ENCODE measurements around the gene TSPAN9. TPM values are rescaled to one million over a fixed set of nuclear protein-coding genes. Genes with fewer than 3 reads are reported as not detected.

Gene TSPAN9
- polyA plus RNA-seq, 1 donor from 2014 or later, result not detected

DNA sequence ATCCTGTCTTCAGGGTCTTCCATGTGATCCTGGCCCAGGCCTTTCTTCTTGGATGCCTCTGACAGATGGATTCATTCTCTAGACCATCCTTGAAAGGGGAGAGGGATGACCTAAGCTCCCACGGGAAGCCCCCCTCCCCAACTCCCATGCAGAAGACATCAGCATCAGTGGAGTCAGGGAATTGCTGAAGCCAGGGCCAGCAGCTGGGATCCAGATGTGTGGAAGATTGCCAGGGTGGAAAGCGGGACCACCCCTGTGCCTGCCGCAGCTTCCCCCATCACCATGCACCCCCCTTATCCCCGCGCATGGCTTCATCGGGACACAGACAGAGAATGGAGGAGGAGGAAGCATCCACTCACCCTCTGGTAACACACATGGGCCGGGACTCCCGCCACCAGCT, 230.2 kb downstream of the TSPAN9 start:
- H3K36me3 Mint-ChIP-seq, result no peaks in the 10 kb centered on the region
- H3K9me3 Mint-ChIP-seq, result no peaks in the 10 kb centered on the region
- no peak overlapping the region for H3K4me3 Mint-ChIP-seq
- H3K27me3 Mint-ChIP-seq, result peaks cover 5% of the 10 kb centered on the region
- H3K4me1 Mint-ChIP-seq, result no peaks in the 10 kb centered on the region
- H3K27ac Mint-ChIP-seq, result peak overlapping the region in 1 of 3 donors; percentile 18

DNA sequence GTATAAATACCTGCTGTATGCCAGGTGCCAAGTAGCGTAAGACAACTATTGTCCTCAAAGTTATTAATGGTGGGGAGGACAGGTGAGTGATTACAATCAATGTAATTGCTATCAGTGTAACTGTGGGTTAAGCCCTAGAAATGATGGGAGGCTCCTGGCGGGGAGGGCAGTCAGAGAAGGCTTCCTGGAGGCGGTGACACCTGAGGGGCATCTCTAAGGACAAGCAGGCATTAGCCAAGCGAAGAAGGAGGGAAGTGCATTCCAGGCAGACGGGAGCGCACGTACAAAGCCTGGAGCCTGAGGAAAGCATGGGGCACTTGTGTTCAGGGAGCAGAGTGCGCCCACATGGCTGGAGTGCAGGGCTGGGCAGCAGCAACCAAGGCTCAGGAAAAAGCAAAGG, 230.9 kb downstream of the TSPAN9 start:
- H3K9me3 Mint-ChIP-seq, result no peaks in the 10 kb centered on the region
- H3K27me3 Mint-ChIP-seq, result peaks cover 5% of the 10 kb centered on the region
- no peaks in the 10 kb centered on the region for H3K36me3 Mint-ChIP-seq
- H3K4me3 Mint-ChIP-seq, result no peak overlapping the region
- no peaks in the 10 kb centered on the region for H3K4me1 Mint-ChIP-seq
- H3K27ac Mint-ChIP-seq, result peak overlapping the region in 1 of 3 donors; percentile 18

GRCh38 chr12:3308609-3309008, 231.4 kb downstream of the TSPAN9 start:
- no peak overlapping the region for H3K4me3 Mint-ChIP-seq
- no peak overlapping the region for H3K27ac Mint-ChIP-seq
- no peaks in the 10 kb centered on the region for H3K4me1 Mint-ChIP-seq
- no peaks in the 10 kb centered on the region for H3K9me3 Mint-ChIP-seq
- H3K27me3 Mint-ChIP-seq, result peaks cover 5% of the 10 kb centered on the region
- H3K36me3 Mint-ChIP-seq, result no peaks in the 10 kb centered on the region

DNA sequence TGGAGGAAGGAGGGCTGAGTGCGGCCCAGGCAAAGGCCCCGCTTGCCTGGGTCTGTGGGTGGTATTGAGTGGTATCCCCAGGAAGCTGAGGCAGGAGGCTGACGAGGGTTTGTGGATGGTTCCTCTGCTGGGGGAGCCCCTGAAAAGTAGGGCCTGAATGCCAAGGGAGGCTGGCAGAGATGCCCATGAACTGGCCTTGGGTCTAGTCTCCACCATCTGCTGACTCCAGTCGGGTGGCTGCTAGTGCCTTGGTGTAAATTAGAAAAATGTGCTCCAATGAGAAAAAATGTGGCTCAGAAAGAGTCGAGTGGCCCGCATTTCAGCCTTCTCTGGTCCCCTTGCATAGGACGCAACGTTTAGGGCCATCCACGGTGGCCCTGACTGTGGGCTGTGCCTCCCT, 232.6 kb downstream of the TSPAN9 start:
- Mint-ChIP-seq H3K27ac (no peak overlapping the region), H3K4me3 (no peak overlapping the region), H3K4me1 (no peaks in the 10 kb centered on the region), H3K36me3 (no peaks in the 10 kb centered on the region), H3K9me3 (no peaks in the 10 kb centered on the region), H3K27me3 (no peaks in the 10 kb centered on the region)

- H3K4me3 Mint-ChIP-seq, result no peak overlapping the region
- no peaks in the 10 kb centered on the region for H3K4me1 Mint-ChIP-seq
- H3K27me3 Mint-ChIP-seq, result peaks cover 3% of the 10 kb centered on the region
- no peaks in the 10 kb centered on the region for H3K36me3 Mint-ChIP-seq
- H3K27ac Mint-ChIP-seq, result no peak overlapping the region
- no peaks in the 10 kb centered on the region for H3K9me3 Mint-ChIP-seq
Measured at GRCh38 chr12:3310271-3311026, 233.3 kb downstream of the TSPAN9 start.

DNA sequence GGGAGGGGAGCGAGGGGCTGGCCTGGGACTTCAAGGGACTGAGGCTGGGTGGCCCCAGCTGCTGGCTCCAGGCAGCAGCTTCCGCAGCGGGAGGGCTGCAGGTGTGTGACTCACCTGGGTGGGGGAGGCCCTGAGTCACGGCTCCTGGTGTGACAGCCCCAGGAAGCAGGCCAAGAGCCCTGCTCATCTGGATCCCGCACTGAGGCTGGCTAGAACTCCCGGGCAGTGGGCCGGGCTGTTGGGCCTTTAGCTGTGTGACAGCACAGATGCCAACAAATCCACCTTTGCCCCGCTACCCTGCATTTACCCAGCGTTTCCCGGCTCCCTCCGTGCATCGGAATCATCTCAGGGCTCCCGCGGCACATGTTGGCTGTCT, 233.8 kb downstream of the TSPAN9 start:
- Mint-ChIP-seq H3K27me3 (peaks cover 5% of the 10 kb centered on the region), H3K4me3 (no peak overlapping the region), H3K4me1 (no peaks in the 10 kb centered on the region), H3K27ac (no peak overlapping the region), H3K36me3 (no peaks in the 10 kb centered on the region), H3K9me3 (no peaks in the 10 kb centered on the region)

DNA sequence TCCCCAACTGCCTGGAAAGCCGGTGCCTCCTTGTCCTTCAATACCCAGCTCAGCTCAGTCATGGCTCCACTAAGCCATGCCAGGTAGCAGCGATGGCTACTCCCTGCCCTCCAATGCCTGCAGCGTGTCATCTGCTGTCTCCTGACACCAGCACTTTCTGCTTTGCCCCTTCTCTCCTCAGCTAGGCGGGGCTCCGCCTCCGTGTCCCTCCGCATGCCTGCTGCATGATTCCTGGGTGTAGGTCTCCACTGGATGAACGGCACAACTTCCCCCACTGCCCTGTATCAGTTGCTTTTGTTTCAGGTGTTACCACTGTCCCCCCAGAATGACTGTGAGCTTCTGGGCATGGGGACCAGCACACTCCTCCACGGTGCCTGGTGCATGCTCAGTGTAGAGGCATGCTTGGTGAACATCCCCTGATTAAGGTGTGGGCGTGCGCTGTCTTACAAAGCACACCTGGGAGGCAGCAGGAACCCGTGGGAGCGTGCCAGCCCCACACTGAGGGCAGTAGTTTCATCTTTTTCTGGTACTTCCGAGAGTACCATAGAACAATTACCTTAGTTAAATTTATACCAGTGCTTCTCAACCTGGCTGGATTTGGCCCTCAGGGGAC, 234.4 kb downstream of the TSPAN9 start:
- Mint-ChIP-seq H3K27me3 (peaks cover 5% of the 10 kb centered on the region), H3K4me3 (no peak overlapping the region), H3K4me1 (no peaks in the 10 kb centered on the region), H3K27ac (no peak overlapping the region), H3K9me3 (no peaks in the 10 kb centered on the region), H3K36me3 (no peaks in the 10 kb centered on the region)

DNA sequence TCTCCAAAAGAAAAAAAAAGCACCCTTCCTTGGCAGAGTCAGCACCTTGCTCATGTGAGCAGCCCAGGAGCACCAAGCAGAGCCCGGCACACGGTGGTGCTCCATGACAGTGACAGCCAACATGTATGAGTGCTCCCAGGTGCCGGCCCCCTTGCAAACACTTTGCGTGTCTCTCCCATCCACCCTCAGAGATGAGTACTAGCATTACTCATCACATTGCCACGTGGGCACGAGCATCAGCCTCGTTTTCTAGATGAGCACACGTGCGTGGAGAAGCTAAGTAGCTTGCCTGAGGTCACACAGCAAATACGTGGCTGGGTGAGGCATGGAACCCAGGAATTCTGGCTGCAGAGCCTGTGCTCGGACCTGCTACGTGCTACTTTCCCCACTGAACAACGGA, 235.9 kb downstream of the TSPAN9 start:
- H3K27ac Mint-ChIP-seq, result no peak overlapping the region
- no peaks in the 10 kb centered on the region for H3K9me3 Mint-ChIP-seq
- no peaks in the 10 kb centered on the region for H3K4me1 Mint-ChIP-seq
- H3K4me3 Mint-ChIP-seq, result no peak overlapping the region
- H3K27me3 Mint-ChIP-seq, result peaks cover 5% of the 10 kb centered on the region
- H3K36me3 Mint-ChIP-seq, result no peaks in the 10 kb centered on the region

DNA sequence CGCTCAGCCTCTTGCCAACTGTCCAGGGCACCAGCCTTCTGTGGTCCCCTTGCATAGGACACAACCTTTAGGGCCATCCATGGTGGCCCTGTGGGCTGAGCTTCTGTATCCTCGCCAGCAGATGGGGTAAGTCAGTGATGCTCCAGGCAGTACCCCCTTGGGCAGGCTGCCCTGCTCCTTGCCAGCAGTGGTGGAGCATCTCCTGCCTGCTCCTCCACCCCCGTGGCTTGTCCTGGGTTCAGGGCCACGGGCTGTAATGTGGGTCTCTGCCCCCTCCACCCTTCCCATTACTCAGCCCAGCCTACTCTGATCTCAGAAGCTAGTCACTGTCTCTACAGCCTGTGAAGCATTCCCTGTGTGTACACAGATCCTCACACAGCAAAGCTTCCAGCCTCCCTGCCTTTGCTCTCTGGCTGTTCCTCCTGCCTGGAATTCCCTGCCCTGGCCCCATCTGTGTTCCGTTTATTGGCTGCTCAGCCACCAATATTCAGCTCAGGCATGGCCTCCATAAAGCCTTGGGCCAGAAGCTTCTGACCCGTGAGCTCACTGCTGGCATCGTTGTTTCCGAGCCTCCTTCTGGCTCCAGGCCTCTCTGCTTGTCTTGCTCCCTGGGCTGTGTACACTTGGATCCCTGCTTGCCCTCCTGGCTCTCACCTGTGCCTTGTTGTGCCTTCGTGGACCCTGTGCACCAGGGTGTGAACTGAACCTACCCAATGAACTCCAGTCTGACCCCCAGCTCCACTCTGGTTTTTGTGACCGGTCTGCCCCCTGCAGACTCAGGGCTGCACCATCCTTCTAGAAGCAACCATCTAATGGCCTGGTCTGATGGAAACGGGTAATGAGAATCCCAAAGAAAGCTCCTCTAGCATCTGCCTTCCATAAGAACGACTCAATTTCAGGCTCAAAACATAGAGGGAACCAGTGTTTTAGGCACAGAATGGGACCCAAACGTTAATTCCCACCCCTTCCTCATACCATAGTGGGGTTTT, 236.8 kb downstream of the TSPAN9 start:
- H3K27me3 Mint-ChIP-seq, result peaks cover 5% of the 10 kb centered on the region

DNA sequence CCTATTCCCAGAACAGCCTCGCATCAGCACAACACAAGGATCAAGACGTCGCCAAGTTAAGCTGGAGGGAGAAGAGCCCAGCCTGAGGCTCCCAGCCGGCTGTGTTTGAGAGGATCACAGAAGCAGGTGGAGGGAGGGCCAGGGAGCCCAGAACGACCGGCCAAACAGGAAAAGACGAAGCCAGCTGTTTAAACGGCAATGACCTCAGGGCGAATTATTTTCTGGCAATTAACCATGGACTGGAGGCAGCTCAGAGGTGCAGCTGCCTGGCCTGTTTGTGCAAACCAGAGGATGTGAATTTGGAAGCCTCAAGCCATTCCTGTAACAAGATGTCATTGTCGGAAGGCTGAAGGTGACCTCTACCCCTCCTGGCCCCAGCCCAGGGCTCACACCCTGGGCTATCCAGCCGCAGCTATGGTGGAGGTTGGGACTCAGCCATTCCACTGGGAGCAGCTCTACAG, 238.1 kb downstream of the TSPAN9 start:
- H3K27ac Mint-ChIP-seq, result no peak overlapping the region
- H3K9me3 Mint-ChIP-seq, result no peaks in the 10 kb centered on the region
- no peaks in the 10 kb centered on the region for H3K4me1 Mint-ChIP-seq
- H3K27me3 Mint-ChIP-seq, result peaks cover 5% of the 10 kb centered on the region
- H3K36me3 Mint-ChIP-seq, result no peaks in the 10 kb centered on the region
- H3K4me3 Mint-ChIP-seq, result no peak overlapping the region

More for the DNA sequence above, 236.8 kb downstream of the TSPAN9 start:
- no peaks in the 10 kb centered on the region for H3K9me3 Mint-ChIP-seq
- H3K4me1 Mint-ChIP-seq, result no peaks in the 10 kb centered on the region
- no peaks in the 10 kb centered on the region for H3K36me3 Mint-ChIP-seq
- no peak overlapping the region for H3K4me3 Mint-ChIP-seq
- peak overlapping the region in 1 of 3 donors; percentile 84 for H3K27ac Mint-ChIP-seq

DNA sequence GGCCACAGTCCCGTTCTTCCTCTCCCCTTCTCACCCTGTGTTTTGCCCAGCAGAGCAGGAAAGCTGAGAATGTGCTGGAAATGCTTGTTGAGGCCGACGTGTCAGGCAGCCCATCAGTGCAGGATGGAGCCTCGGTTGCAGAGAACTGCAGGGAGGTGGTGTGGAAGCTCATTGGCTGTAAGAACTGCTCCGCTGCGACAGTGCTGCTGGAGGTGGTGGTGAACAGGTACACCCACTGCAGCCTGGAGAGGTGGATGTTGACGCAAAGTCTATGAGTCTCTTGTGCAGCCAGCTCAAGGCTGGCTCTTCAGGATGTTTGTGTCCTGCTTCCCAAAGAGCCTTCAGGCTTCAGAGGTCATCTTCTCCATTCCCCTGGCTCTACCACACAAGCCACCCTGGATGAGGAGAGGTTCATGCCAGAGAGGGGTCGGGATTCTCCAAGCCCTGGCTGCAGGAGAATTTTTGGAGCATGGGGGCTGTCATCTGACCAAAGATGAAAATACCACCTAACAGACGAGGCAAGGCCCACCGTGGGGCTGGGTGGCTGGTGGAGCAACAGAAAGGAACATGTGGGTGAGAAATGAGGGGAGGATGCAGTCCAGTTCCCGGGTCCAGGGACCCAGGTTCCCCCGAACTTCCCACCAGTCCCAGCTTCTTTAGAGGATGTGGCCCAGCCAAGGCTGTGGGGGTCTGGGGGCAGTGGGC, 239.7 kb downstream of the TSPAN9 start:
- no peak overlapping the region for H3K4me3 Mint-ChIP-seq
- no peaks in the 10 kb centered on the region for H3K9me3 Mint-ChIP-seq
- no peaks in the 10 kb centered on the region for H3K4me1 Mint-ChIP-seq
- H3K27ac Mint-ChIP-seq, result peak overlapping the region in 1 of 3 donors; percentile 83
- no peaks in the 10 kb centered on the region for H3K36me3 Mint-ChIP-seq
- peaks cover 5% of the 10 kb centered on the region for H3K27me3 Mint-ChIP-seq

GRCh38 chr12:3317481-3317815, 240.3 kb downstream of the TSPAN9 start:
- H3K4me3 Mint-ChIP-seq, result no peak overlapping the region
- H3K27ac Mint-ChIP-seq, result no peak overlapping the region
- no peaks in the 10 kb centered on the region for H3K9me3 Mint-ChIP-seq
- H3K36me3 Mint-ChIP-seq, result no peaks in the 10 kb centered on the region
- H3K27me3 Mint-ChIP-seq, result peaks cover 5% of the 10 kb centered on the region
- H3K4me1 Mint-ChIP-seq, result no peaks in the 10 kb centered on the region

GRCh38 chr12:3317841-3318501, 240.8 kb downstream of the TSPAN9 start:
- peak overlapping the region in 1 of 4 donors; percentile 38 for H3K4me3 Mint-ChIP-seq
- peak overlapping the region in 1 of 3 donors; percentile 81 for H3K27ac Mint-ChIP-seq
- peaks cover 5% of the 10 kb centered on the region for H3K27me3 Mint-ChIP-seq
- no peaks in the 10 kb centered on the region for H3K9me3 Mint-ChIP-seq
- H3K36me3 Mint-ChIP-seq, result no peaks in the 10 kb centered on the region
- no peaks in the 10 kb centered on the region for H3K4me1 Mint-ChIP-seq

DNA sequence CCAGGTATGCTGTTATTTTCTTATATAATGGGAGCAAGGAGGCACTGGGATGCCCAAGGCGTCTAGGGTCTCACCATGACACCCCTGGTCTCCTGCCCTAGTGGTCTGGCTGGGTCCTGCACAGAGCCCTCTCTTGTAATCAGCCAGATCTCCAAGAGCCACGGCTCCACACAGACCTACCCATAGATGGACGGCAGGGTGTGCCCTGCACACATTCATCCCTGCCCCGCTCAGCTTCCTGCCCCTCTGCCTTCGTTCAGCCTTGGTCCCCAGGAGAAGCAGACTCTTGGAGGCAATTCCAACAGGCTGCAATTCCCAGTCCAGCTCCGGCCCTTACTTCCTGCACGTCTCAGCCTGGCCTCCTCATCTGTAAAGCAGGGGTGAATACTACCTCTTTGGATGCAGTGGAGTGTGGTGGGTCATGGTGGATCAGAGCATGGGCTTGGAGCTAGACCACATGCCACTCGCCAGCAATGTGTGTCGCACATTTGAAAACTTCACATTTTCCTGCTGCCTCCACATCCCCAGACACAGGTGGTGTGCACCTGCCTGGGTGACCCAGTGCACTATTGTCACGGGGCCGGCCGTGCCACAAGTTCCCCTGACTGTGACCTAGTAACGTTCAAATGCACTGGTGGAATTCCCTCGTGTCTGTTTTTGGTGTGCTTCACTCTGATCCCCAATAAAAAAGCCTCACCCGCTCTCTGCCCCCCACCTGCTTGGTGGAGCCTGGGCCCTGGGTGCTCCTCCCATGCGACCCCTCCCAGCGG, 242.7 kb downstream of the TSPAN9 start:
- H3K27ac Mint-ChIP-seq, result no peak overlapping the region
- peaks cover 4% of the 10 kb centered on the region for H3K27me3 Mint-ChIP-seq
- no peak overlapping the region for H3K4me3 Mint-ChIP-seq
- H3K4me1 Mint-ChIP-seq, result no peaks in the 10 kb centered on the region
- no peaks in the 10 kb centered on the region for H3K9me3 Mint-ChIP-seq
- H3K36me3 Mint-ChIP-seq, result no peaks in the 10 kb centered on the region

All from IgD-negative memory B cell (primary cell).